Peyer's patch (tissue), 4 donors: ENCODE measurements around the gene CYB5R3.

ENCODE experiments used
- CTCF ChIP-seq, 6 experiments: fragments of 450-650 bp in 4 of 6; fragments of 200-600 bp in 2 of 6; sonication (generic) in 1 of 6; IDR thresholded peaks; one replicate each; pipeline ENCODE4 v1.5.1; 2017 to 2019; ENCODE audit warnings: antibody characterized with exemption in 6 of 6, mild to moderate bottlenecking in 3 of 6, moderate library complexity in 1 of 6
- POLR2A ChIP-seq, 2 donors: fragments of 450-650 bp; IDR thresholded peaks; one replicate each; pipeline ENCODE4 v1.5.1; 2017; ENCODE audit warnings: antibody characterized with exemption in 2 of 2, mild to moderate bottlenecking in 2 of 2, moderate library complexity in 2 of 2

- TF ChIP-seq CTCF (IDR thresholded peaks at IDR 0.05): peak; percentile 67 to 91 (median 75)
- peak in 1 of 2 donors; percentile 14 for TF ChIP-seq POLR2A (IDR thresholded peaks at IDR 0.05)
These were observed 13.0 kb upstream of the CYB5R3 start for GRCh38 chr22:42661985-42662831.
